CD4-positive, alpha-beta memory T cell (primary cell): ENCODE data around the gene MARVELD1. TPM values are rescaled to one million over a fixed set of nuclear protein-coding genes. Genes with fewer than 3 reads are reported as not detected.

ENCODE experiments used
- CTCF ChIA-PET: fragments of 350-600 bp; sonication (Branson Sonifier 250); formaldehyde crosslinking; loops from one replicate; lab custom pipeline; 2021; ENCODE audit warnings: inconsistent platforms; ENCODE audit not compliant: partially characterized antibody; lab: Charles Lee
- POLR2A ChIA-PET: fragments of 350-600 bp; sonication (Branson Sonifier 250); formaldehyde crosslinking; loops from one replicate; lab custom pipeline; 2021; ENCODE audit not compliant: partially characterized antibody; lab: Charles Lee
- DNase-seq, 5 donors: peaks; one replicate each; pipeline versions ENCODE4 v3.0.0 to v3.0.0-alpha.2; 2020 to 2022; ENCODE audit warnings: mixed read lengths in 1 of 5
- H3K27ac ChIP-seq: one replicate; pipeline ENCODE4 v1.7.0; 2013; ENCODE audit warnings: low read depth, low read length
- H3K27me3 ChIP-seq: 2 replicates; pipeline ENCODE4 v1.7.0; 2013; ENCODE audit warnings: mild to moderate bottlenecking, low read length, moderate library complexity; ENCODE audit not compliant: insufficient read depth
- H3K36me3 ChIP-seq: 2 replicates; pipeline ENCODE4 v1.7.0; 2013; ENCODE audit warnings: mild to moderate bottlenecking, low read length, moderate library complexity; ENCODE audit not compliant: insufficient read depth
- H3K4me1 ChIP-seq: 2 replicates; pipeline ENCODE4 v1.7.0; 2013; ENCODE audit warnings: mild to moderate bottlenecking, low read length, moderate library complexity; ENCODE audit not compliant: insufficient read depth
- H3K4me3 ChIP-seq, 2 donors: one replicate each; pipeline ENCODE4 v1.7.0; 2013; ENCODE audit warnings: low read length in 2 of 2, mild to moderate bottlenecking in 1 of 2
- H3K9me3 ChIP-seq, 2 donors: one replicate each; pipeline ENCODE4 v1.7.0; 2013; ENCODE audit warnings: low read length in 2 of 2, control low read depth in 1 of 2; ENCODE audit not compliant: control insufficient read depth in 1 of 2
- H3K27ac Mint-ChIP-seq, 7 donors: one replicate each; pipeline ENCODE4 v1.8.0; 2020 to 2021; ENCODE audit warnings: mixed read lengths in 7 of 7, mild to moderate bottlenecking in 6 of 7, inconsistent platforms in 3 of 7, moderate library complexity in 3 of 7
- H3K27me3 Mint-ChIP-seq, 2 donors: one replicate each; pipeline ENCODE4 v1.8.0; 2020 to 2021; ENCODE audit warnings: mixed read lengths in 2 of 2
- H3K36me3 Mint-ChIP-seq, 2 donors: one replicate each; pipeline ENCODE4 v1.8.0; 2020 to 2021; ENCODE audit warnings: mixed read lengths in 2 of 2, inconsistent platforms in 1 of 2, mild to moderate bottlenecking in 1 of 2
- H3K4me1 Mint-ChIP-seq, 4 donors: one replicate each; pipeline ENCODE4 v1.8.0; 2020 to 2021; ENCODE audit warnings: mixed read lengths in 4 of 4, mild to moderate bottlenecking in 1 of 4
- H3K4me3 Mint-ChIP-seq, 8 donors: one replicate each; pipeline ENCODE4 v1.8.0; 2020 to 2021; ENCODE audit warnings: mixed read lengths in 8 of 8, mild to moderate bottlenecking in 7 of 8, moderate library complexity in 6 of 8, inconsistent platforms in 3 of 8
- H3K9me3 Mint-ChIP-seq, 8 donors: one replicate each; pipeline ENCODE4 v1.8.0; 2020 to 2021; ENCODE audit warnings: mixed read lengths in 8 of 8, mild to moderate bottlenecking in 5 of 8, inconsistent platforms in 3 of 8, moderate library complexity in 1 of 8
- intact Hi-C: fragments of 100-400 bp; cut with micrococcal nuclease; formaldehyde crosslinking; loops from one replicate; pipeline ENCODE4 v1.15.1; 2023
- polyA plus RNA-seq, 2 donors: library from polyadenylated mRNA; unstranded; fragments of 300-500 nt; fragmentation: Illumina TruSeq; gene quantifications; one replicate each; pipeline ENCODE4 v1.2.3, GENCODE V29; 2021
- total RNA-seq, 2 experiments: library from RNA; stranded (reverse); gene quantifications; one replicate each; pipeline ENCODE4 v1.2.3, GENCODE V29; 2021

The MARVELD1 gene
- total and polyA plus RNA-seq, 4 experiments from 2014 or later = 0.22 to 2.1 (median 1.1) TPM

- no peaks in the 10 kb centered on the region for H3K4me1 ChIP-seq
- no peaks in the 10 kb centered on the region for H3K27me3 ChIP-seq
- no peak overlapping the region for H3K27ac ChIP-seq
- H3K4me3 ChIP-seq = no peak overlapping the region
- H3K27ac Mint-ChIP-seq = no peak overlapping the region
- ChIA-PET CTCF (no interaction called here), POLR2A (interaction anchor here (1.3 kb wide), 1 partner anchor 12 kb away, joined by 3 read pairs; no protein-coding TSS in a partner anchor)
- H3K27me3 Mint-ChIP-seq = peaks cover 10 to 12% of the 10 kb centered on the region in 2 donors
- H3K9me3 Mint-ChIP-seq = no peaks in the 10 kb centered on the region
- H3K36me3 Mint-ChIP-seq = peaks cover 22 to 26% of the 10 kb centered on the region in 2 donors
- no peak overlapping the region for H3K4me3 Mint-ChIP-seq
- no peak for DNase-seq
- peaks cover 0 to 3% (median 1%) of the 10 kb centered on the region in 4 donors for H3K4me1 Mint-ChIP-seq
- H3K36me3 ChIP-seq = peaks cover 12% of the 10 kb centered on the region
- no peaks in the 10 kb centered on the region for H3K9me3 ChIP-seq
- intact Hi-C loops = no loop called here
These were observed 51.7 kb downstream of the MARVELD1 start for GRCh38 chr10:97765201-97765600.

- no peak overlapping the region for H3K27ac Mint-ChIP-seq
These were observed 52.7 kb downstream of the MARVELD1 start for GRCh38 chr10:97766106-97766810.

GRCh38 chr10:97766996-97767924, 53.7 kb downstream of the MARVELD1 start:
- peaks cover 2 to 18% (median 9%) of the 10 kb centered on the region in 4 donors for H3K4me1 Mint-ChIP-seq
- Histone ChIP-seq H3K4me3 (no peak overlapping the region), H3K27me3 (peaks cover 9% of the 10 kb centered on the region), H3K36me3 (peaks cover 3% of the 10 kb centered on the region), H3K9me3 (no peaks in the 10 kb centered on the region), H3K27ac (no peak overlapping the region), H3K4me1 (peaks cover 6% of the 10 kb centered on the region)
- no peak overlapping the region for H3K4me3 Mint-ChIP-seq
- peaks cover 6 to 13% of the 10 kb centered on the region in 2 donors for H3K36me3 Mint-ChIP-seq
- POLR2A ChIA-PET = no interaction called here
- intact Hi-C loops = no loop called here
- H3K27ac Mint-ChIP-seq = no peak overlapping the region
- H3K27me3 Mint-ChIP-seq = peaks cover 19 to 26% of the 10 kb centered on the region in 2 donors
- CTCF ChIA-PET = interaction anchor here (1.2 to 2.8 kb wide), 2 partner anchors 24 to 101 kb away, joined by 3 to 12 read pairs; no protein-coding TSS in a partner anchor
- no peaks in the 10 kb centered on the region for H3K9me3 Mint-ChIP-seq
- no peak for DNase-seq

More at GRCh38 chr10:97766106-97766810, 52.7 kb downstream of the MARVELD1 start:
- ChIA-PET CTCF (interaction anchor here (1.2 to 2.8 kb wide), 2 partner anchors 25 to 102 kb away, joined by 3 to 12 read pairs; no protein-coding TSS in a partner anchor), POLR2A (no interaction called here)
- Histone ChIP-seq H3K4me3 (no peak overlapping the region), H3K27ac (no peak overlapping the region), H3K36me3 (peaks cover 7% of the 10 kb centered on the region), H3K4me1 (peaks cover 5% of the 10 kb centered on the region), H3K9me3 (no peaks in the 10 kb centered on the region), H3K27me3 (peaks cover 9% of the 10 kb centered on the region)
- intact Hi-C loops = no loop called here
- H3K4me1 Mint-ChIP-seq = peaks cover 0 to 12% (median 5%) of the 10 kb centered on the region in 4 donors
- H3K27me3 Mint-ChIP-seq = peaks cover 17 to 20% of the 10 kb centered on the region in 2 donors
- no peak for DNase-seq
- no peak overlapping the region for H3K4me3 Mint-ChIP-seq
- peaks cover 12 to 20% of the 10 kb centered on the region in 2 donors for H3K36me3 Mint-ChIP-seq
- no peaks in the 10 kb centered on the region for H3K9me3 Mint-ChIP-seq

Other genes starting within 250 kb of the MARVELD1 start
- 100 to 1,000 TPM; 109 to 111 TPM for gene MMS19, start 215.3 kb upstream of the MARVELD1 start, total RNA-seq
- 10 to 100 TPM; 35.9 to 43.1 TPM for gene MMS19, start 215.3 kb upstream of the MARVELD1 start, polyA plus RNA-seq
- 1 to 10 TPM; 1.9 TPM for gene UBTD1, start 214.8 kb upstream of the MARVELD1 start, total RNA-seq
- gene UBTD1, start 214.8 kb upstream of the MARVELD1 start, polyA plus RNA-seq = 1 to 10 TPM; 1.3 to 1.7 TPM
- not detected for gene ANKRD2, start 141.0 kb upstream of the MARVELD1 start, total RNA-seq
- not detected for gene ANKRD2, start 141.0 kb upstream of the MARVELD1 start, polyA plus RNA-seq
- not detected for gene HOGA1, start 129.3 kb upstream of the MARVELD1 start, total RNA-seq
- not detected for gene HOGA1, start 129.3 kb upstream of the MARVELD1 start, polyA plus RNA-seq
- gene C10orf62, start 124.0 kb upstream of the MARVELD1 start, total RNA-seq = not detected
- gene C10orf62, start 124.0 kb upstream of the MARVELD1 start, polyA plus RNA-seq = not detected
- gene MORN4, start 80.2 kb upstream of the MARVELD1 start, total RNA-seq = 1 to 10 TPM; 2.1 to 3.0 TPM
- gene MORN4, start 80.2 kb upstream of the MARVELD1 start, polyA plus RNA-seq = 1 to 10 TPM in 1 of 2 donors, under 1 TPM in 1; 0.94 to 1.1 TPM
- 1 to 10 TPM; 9.8 to 9.9 TPM for gene PI4K2A, start 73.1 kb upstream of the MARVELD1 start, total RNA-seq
- gene PI4K2A, start 73.1 kb upstream of the MARVELD1 start, polyA plus RNA-seq = 1 to 10 TPM; 8.5 TPM
- 1 to 10 TPM; 1.9 to 2.2 TPM for gene AVPI1, start 26.5 kb upstream of the MARVELD1 start, total RNA-seq
- gene AVPI1, start 26.5 kb upstream of the MARVELD1 start, polyA plus RNA-seq = 1 to 10 TPM; 1.8 to 5.6 TPM
- gene ZFYVE27, start 23.4 kb downstream of the MARVELD1 start, total RNA-seq = 10 to 100 TPM; 59.5 to 64.5 TPM
- 10 to 100 TPM; 26.8 to 28.8 TPM for gene ZFYVE27, start 23.4 kb downstream of the MARVELD1 start, polyA plus RNA-seq
- gene SFRP5, start 58.3 kb downstream of the MARVELD1 start, total RNA-seq = not detected
- not detected for gene SFRP5, start 58.3 kb downstream of the MARVELD1 start, polyA plus RNA-seq
- gene GOLGA7B, start 136.1 kb downstream of the MARVELD1 start, total RNA-seq = 1 to 10 TPM; 7.6 to 7.9 TPM
- gene GOLGA7B, start 136.1 kb downstream of the MARVELD1 start, polyA plus RNA-seq = 1 to 10 TPM in 1 of 2 donors, under 1 TPM in 1; 0.46 to 1.7 TPM